ENCODE results near the gene KCNB1.
A peak's percentile ranks its signal among the peaks of the same experiment; 100 is the strongest.

The KCNB1 gene

GRCh38 chr20:49385465-49385864 lies 97.0 kb downstream of the KCNB1 start:
- TF ChIP-seq, protein P1, sequence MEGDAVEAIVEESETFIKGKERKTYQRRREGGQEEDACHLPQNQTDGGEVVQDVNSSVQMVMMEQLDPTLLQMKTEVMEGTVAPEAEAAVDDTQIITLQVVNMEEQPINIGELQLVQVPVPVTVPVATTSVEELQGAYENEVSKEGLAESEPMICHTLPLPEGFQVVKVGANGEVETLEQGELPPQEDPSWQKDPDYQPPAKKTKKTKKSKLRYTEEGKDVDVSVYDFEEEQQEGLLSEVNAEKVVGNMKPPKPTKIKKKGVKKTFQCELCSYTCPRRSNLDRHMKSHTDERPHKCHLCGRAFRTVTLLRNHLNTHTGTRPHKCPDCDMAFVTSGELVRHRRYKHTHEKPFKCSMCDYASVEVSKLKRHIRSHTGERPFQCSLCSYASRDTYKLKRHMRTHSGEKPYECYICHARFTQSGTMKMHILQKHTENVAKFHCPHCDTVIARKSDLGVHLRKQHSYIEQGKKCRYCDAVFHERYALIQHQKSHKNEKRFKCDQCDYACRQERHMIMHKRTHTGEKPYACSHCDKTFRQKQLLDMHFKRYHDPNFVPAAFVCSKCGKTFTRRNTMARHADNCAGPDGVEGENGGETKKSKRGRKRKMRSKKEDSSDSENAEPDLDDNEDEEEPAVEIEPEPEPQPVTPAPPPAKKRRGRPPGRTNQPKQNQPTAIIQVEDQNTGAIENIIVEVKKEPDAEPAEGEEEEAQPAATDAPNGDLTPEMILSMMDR (IDR thresholded peaks at IDR 0.05): no peak

DNA sequence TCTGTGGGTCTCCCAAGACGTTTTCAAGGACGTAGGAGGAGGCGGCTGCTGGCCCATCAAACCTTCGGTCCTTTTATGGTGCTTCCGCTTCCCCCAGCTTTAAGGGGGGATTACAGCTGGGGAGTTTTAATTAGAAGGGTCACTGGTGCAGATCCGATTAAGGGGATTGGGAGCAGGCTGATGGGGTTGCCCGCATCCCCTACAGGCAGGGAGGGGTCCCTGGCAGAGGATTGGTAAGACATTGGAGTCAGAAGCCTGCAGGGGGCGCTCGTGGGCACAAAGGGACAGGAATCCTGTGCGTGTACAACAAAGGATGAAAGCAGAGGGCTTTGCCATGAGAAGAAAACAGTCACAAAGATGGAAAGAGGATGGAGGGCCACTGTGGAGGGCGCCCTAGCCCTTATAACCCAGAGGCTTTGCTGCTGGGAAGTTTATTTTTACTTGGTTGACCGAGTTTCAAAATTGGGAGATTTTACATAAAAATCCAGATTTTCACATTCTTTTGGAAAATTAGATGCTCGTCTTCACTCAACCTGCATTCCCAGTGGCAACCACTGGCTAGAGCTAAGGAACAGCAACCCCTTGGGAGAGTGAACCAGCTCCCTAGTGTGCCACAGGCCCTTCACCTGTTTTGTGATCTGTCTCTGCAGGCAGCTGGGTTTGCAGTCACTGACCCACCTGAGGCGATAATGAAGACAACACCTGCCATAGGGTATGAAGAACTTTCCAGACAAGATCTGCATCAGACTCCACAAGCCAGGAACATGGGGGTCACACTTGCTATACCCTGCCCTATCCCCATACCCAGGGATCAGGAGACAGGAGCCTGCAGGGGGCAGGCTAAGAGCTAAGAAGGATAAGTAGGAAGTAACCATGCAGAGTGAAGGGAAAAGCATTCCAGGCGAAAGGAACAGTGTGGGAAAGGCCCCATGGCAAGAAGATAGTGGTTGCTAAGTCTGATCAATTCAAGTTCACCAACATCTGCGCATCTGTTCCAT lies 97.7 kb downstream of the KCNB1 start:
- TF ChIP-seq, protein P1 (IDR thresholded peaks at IDR 0.05): peak; percentile 60

DNA sequence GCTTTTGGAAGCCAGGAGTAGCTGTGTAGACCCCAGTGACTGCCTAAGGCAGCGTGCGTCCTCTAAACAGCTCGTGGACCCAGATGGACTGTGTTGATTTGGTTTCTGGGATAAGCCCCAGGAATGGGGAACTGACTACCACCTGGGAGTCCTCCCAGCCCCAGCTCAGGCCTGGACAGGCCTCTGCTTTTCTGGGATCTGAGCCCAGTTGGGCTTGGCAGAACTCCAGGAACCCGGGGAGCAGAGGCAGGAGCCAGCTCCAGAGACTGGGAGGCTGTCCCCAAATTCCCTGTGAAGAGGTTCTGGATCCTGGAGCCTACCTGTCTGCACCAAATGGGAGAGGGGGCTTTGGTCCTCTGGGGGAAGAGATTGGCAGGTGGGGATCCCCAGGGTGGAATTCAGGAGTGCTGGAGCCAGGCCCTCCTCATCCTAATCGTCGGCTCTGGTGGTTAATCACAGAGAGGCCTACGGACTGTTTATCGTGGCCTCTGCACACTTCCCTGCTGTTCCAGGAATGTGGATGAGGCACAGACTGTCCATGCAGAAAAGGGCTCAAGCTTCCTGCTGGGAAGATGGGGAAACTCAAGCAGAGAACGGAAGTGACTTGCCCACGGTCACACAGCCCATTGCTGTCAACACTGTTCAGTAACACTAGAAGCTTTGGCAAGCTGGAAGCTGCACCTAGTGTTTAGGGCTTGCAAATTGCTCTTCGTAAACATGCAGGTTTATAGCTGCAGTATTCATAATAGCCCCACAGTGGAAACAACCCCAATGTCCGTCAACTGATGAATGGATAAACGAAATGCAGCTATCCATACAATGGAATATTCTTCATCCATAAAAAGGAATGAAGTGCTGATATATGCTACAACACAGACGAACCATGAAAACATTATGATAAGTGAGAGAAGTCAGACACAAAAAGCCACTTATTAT lies 100.6 kb downstream of the KCNB1 start:
- TF ChIP-seq, protein P1 (IDR thresholded peaks at IDR 0.05): no peak

GRCh38 chr20:49380337-49380780 lies 102.1 kb downstream of the KCNB1 start:
- TF ChIP-seq, protein P1 (IDR thresholded peaks at IDR 0.05): no peak

- TF ChIP-seq, protein P1 (IDR thresholded peaks at IDR 0.05): no peak
Observed at GRCh38 chr20:49379338-49379737, 103.1 kb downstream of the KCNB1 start.

- TF ChIP-seq, protein P1 (IDR thresholded peaks at IDR 0.05): no peak
Observed at GRCh38 chr20:49377326-49377725, 105.1 kb downstream of the KCNB1 start.

GRCh38 chr20:49375170-49375569 lies 107.3 kb downstream of the KCNB1 start:
- TF ChIP-seq, protein P1 (IDR thresholded peaks at IDR 0.05): no peak
